HEK293 (cell line): Measurements from ENCODE around the gene OVCH2.

ENCODE experiments used
- CTCF ChIA-PET: fragments of 350-600 bp; formaldehyde crosslinking; extraction: SDS; loops from one replicate; lab custom pipeline; 2021; ENCODE audit warnings: antibody characterized with exemption; lab: Yijun Ruan, JAX
- POLR2A ChIA-PET: fragments of 300-600 bp; formaldehyde crosslinking; extraction: SDS; loops from one replicate; lab custom pipeline; 2020; ENCODE audit warnings: antibody characterized with exemption, inconsistent platforms; lab: Yijun Ruan, JAX
- H3K27ac ChIP-seq: fragments of 200-500 bp; sonication (Bioruptor generic); 2 replicates; pipeline ENCODE4 v1.5.1; 2014; ENCODE audit warnings: low read depth, low read length, control low read depth, inconsistent platforms; ENCODE audit errors: extremely low read depth
- H3K36me3 ChIP-seq, 2 experiments: fragments of 200-500 bp in 1 of 2; sonication (Bioruptor generic) in 1 of 2; 1 replicate in 1 of 2; 2 replicates in 1 of 2; pipeline ENCODE4 v1.5.1; 2014 to 2017; ENCODE audit warnings: inconsistent platforms in 2 of 2, low read length in 2 of 2; ENCODE audit not compliant: control insufficient read depth in 2 of 2, insufficient read depth in 1 of 2
- H3K4me1 ChIP-seq: fragments of 200-500 bp; sonication (Bioruptor generic); 2 replicates; pipeline ENCODE4 v1.5.1; 2014; ENCODE audit warnings: mild to moderate bottlenecking, low read length, inconsistent platforms; ENCODE audit not compliant: control insufficient read depth, insufficient read depth
- H3K4me3 ChIP-seq: 2 replicates; pipeline ENCODE4 v1.5.1; 2011; ENCODE audit warnings: low read depth, mild to moderate bottlenecking, control low read depth, low read length, moderate library complexity
- H3K9me3 ChIP-seq: fragments of 200-500 bp; sonication (Bioruptor generic); 2 replicates; pipeline ENCODE4 v1.5.1; 2014; ENCODE audit warnings: low read depth, low read length, inconsistent platforms; ENCODE audit not compliant: control insufficient read depth, insufficient read depth
- BCL6B ChIP-seq: fragments of 450-650 bp; formaldehyde crosslinking; IDR thresholded peaks from 2 replicates; pipeline ENCODE4 v1.5.1; 2017; ENCODE audit warnings: missing biosample characterization, missing genetic modification characterization
- HOXD13 ChIP-seq: sonication (generic); formaldehyde crosslinking; IDR thresholded peaks from 2 replicates; pipeline ENCODE4 v1.8.0; 2022; ENCODE audit warnings: missing genetic modification reagents, borderline replicate concordance
- KLF10 ChIP-seq: fragments of 450-650 bp; IDR thresholded peaks from 2 replicates; pipeline ENCODE4 v1.5.1; 2018; ENCODE audit warnings: missing biosample characterization, mild to moderate bottlenecking, missing genetic modification characterization
- WT1 ChIP-seq: fragments of 450-650 bp; formaldehyde crosslinking; IDR thresholded peaks from 2 replicates; pipeline ENCODE4 v1.5.1; 2016; ENCODE audit warnings: missing biosample characterization, missing genetic modification characterization
- ZBTB10 ChIP-seq: fragments of 450-650 bp; formaldehyde crosslinking; IDR thresholded peaks from 2 replicates; pipeline ENCODE4 v1.5.1; 2016; ENCODE audit warnings: missing biosample characterization, missing genetic modification characterization
- ZBTB8A ChIP-seq: fragments of 450-650 bp; formaldehyde crosslinking; IDR thresholded peaks from 2 replicates; pipeline ENCODE4 v1.5.1; 2016; ENCODE audit warnings: missing biosample characterization, missing genetic modification characterization
- ZFP69B ChIP-seq: fragments of 450-650 bp; formaldehyde crosslinking; IDR thresholded peaks from 2 replicates; pipeline ENCODE4 v1.5.1; 2016; ENCODE audit warnings: missing biosample characterization, missing genetic modification characterization
- ZNF112 ChIP-seq: fragments of 450-650 bp; formaldehyde crosslinking; IDR thresholded peaks from 2 replicates; pipeline ENCODE4 v1.5.0; 2017; ENCODE audit warnings: missing biosample characterization, missing genetic modification characterization
- ZNF2 ChIP-seq: fragments of 450-650 bp; formaldehyde crosslinking; IDR thresholded peaks from 2 replicates; pipeline ENCODE4 v1.5.1; 2016; ENCODE audit warnings: missing biosample characterization, missing genetic modification characterization
- ZNF214 ChIP-seq: fragments of 450-650 bp; formaldehyde crosslinking; IDR thresholded peaks from 2 replicates; pipeline ENCODE4 v1.5.1; 2017; ENCODE audit warnings: missing biosample characterization, mild to moderate bottlenecking, missing genetic modification characterization, borderline replicate concordance
- ZNF354C ChIP-seq: fragments of 450-650 bp; formaldehyde crosslinking; IDR thresholded peaks from 2 replicates; pipeline ENCODE4 v1.5.1; 2016; ENCODE audit warnings: missing biosample characterization, missing genetic modification characterization, low read depth, borderline replicate concordance
- ZNF366 ChIP-seq: fragments of 450-650 bp; formaldehyde crosslinking; conservative IDR thresholded peaks from 2 replicates; pipeline ENCODE4 v1.5.1; 2016; ENCODE audit warnings: missing biosample characterization, missing genetic modification characterization
- ZNF394 ChIP-seq: fragments of 450-650 bp; formaldehyde crosslinking; IDR thresholded peaks from 2 replicates; pipeline ENCODE4 v1.5.1; 2016; ENCODE audit warnings: missing biosample characterization, missing genetic modification characterization, mild to moderate bottlenecking, moderate library complexity, borderline replicate concordance
- ZNF521 ChIP-seq: fragments of 450-650 bp; formaldehyde crosslinking; IDR thresholded peaks from 2 replicates; pipeline ENCODE4 v1.5.1; 2017; ENCODE audit warnings: missing biosample characterization, mild to moderate bottlenecking, missing genetic modification characterization
- ZNF549 ChIP-seq: fragments of 450-650 bp; IDR thresholded peaks from 2 replicates; pipeline ENCODE4 v1.5.1; 2018; ENCODE audit warnings: missing biosample characterization, missing genetic modification characterization, mild to moderate bottlenecking, inconsistent platforms, moderate library complexity
- ZNF660 ChIP-seq: fragments of 450-650 bp; IDR thresholded peaks from 2 replicates; pipeline ENCODE4 v1.5.1; 2018; ENCODE audit warnings: missing biosample characterization, mild to moderate bottlenecking, missing genetic modification characterization
- ZNF707 ChIP-seq: fragments of 450-650 bp; formaldehyde crosslinking; IDR thresholded peaks from 2 replicates; pipeline ENCODE4 v1.5.1; 2016; ENCODE audit warnings: missing biosample characterization, missing genetic modification characterization
- ZSCAN16 ChIP-seq: fragments of 450-650 bp; formaldehyde crosslinking; IDR thresholded peaks from 2 replicates; pipeline ENCODE4 v1.5.1; 2016; ENCODE audit warnings: missing biosample characterization, missing genetic modification characterization
- TF ChIP-seq, protein P1 (sequence below): fragments of 450-650 bp; formaldehyde crosslinking; IDR thresholded peaks from 2 replicates; pipeline ENCODE4 v1.5.1; 2016; ENCODE audit warnings: missing biosample characterization, missing genetic modification characterization, borderline replicate concordance
- TF ChIP-seq, protein P2 (sequence below): fragments of 450-650 bp; formaldehyde crosslinking; IDR thresholded peaks from 2 replicates; pipeline ENCODE4 v1.5.1; 2016; ENCODE audit warnings: missing biosample characterization, missing genetic modification characterization
- TF ChIP-seq, protein P3 (sequence below): fragments of 450-650 bp; formaldehyde crosslinking; IDR thresholded peaks from 2 replicates; pipeline ENCODE4 v1.5.1; 2016; ENCODE audit warnings: missing biosample characterization, missing genetic modification characterization
- TF ChIP-seq, protein P4 (sequence below): fragments of 450-650 bp; formaldehyde crosslinking; IDR thresholded peaks from 2 replicates; pipeline ENCODE4 v1.5.1; 2016; ENCODE audit warnings: missing biosample characterization, missing genetic modification characterization

Gene OVCH2

DNA sequence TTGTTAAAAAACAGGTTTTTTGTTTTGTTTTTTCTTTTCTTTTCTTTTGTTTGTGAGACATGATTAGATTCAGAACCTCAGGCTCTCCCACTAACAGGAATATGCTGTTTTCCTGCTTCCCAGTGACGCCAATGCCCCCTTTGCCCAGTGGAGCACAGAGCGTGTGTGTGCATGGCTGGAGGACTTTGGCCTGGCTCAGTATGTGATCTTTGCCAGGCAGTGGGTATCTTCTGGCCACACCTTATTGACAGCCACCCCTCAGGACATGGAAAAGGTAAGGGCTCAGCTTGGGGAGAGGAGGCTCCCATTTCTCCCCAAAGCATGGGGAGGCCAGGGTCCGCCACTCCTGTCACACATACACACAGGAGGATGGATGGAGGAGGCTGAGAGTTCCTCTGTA lies 58.0 kb downstream of the OVCH2 start:
- Histone ChIP-seq H3K36me3 (peaks cover 0 to 57% of the 10 kb centered on the region in 2 experiments; a peak in 1 of 3 replicates), H3K4me1 (no peaks in the 10 kb centered on the region), H3K9me3 (no peaks in the 10 kb centered on the region)
- POLR2A ChIA-PET, result no interaction called here
- TF ChIP-seq HOXD13 (CRISPR knock-in tag) (no peak), ZBTB8A (tag by site-specific recombination) (no peak), ZFP69B (tag by site-specific recombination) (no peak), ZNF660 (tag by site-specific recombination) (no peak), ZNF354C (tag by site-specific recombination) (no peak), ZNF112 (tag by site-specific recombination) (no peak), ZNF366 (tag by site-specific recombination) (no peak), ZSCAN16 (tag by site-specific recombination) (no peak), ZNF521 (tag by site-specific recombination) (no peak), ZBTB10 (tag by site-specific recombination) (no peak)
- TF ChIP-seq, protein P1, sequence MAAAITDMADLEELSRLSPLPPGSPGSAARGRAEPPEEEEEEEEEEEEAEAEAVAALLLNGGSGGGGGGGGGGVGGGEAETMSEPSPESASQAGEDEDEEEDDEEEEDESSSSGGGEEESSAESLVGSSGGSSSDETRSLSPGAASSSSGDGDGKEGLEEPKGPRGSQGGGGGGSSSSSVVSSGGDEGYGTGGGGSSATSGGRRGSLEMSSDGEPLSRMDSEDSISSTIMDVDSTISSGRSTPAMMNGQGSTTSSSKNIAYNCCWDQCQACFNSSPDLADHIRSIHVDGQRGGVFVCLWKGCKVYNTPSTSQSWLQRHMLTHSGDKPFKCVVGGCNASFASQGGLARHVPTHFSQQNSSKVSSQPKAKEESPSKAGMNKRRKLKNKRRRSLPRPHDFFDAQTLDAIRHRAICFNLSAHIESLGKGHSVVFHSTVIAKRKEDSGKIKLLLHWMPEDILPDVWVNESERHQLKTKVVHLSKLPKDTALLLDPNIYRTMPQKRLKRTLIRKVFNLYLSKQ (tag by site-specific recombination), result no peak
- TF ChIP-seq, protein P2, sequence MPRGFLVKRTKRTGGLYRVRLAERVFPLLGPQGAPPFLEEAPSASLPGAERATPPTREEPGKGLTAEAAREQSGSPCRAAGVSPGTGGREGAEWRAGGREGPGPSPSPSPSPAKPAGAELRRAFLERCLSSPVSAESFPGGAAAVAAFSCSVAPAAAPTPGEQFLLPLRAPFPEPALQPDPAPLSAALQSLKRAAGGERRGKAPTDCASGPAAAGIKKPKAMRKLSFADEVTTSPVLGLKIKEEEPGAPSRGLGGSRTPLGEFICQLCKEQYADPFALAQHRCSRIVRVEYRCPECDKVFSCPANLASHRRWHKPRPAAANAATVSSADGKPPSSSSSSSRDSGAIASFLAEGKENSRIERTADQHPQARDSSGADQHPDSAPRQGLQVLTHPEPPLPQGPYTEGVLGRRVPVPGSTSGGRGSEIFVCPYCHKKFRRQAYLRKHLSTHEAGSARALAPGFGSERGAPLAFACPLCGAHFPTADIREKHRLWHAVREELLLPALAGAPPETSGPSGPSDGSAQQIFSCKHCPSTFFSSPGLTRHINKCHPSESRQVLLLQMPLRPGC (tag by site-specific recombination), result no peak
- TF ChIP-seq, protein P3, sequence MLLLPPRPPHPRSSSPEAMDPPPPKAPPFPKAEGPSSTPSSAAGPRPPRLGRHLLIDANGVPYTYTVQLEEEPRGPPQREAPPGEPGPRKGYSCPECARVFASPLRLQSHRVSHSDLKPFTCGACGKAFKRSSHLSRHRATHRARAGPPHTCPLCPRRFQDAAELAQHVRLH (tag by site-specific recombination), result no peak
- TF ChIP-seq, protein P4, sequence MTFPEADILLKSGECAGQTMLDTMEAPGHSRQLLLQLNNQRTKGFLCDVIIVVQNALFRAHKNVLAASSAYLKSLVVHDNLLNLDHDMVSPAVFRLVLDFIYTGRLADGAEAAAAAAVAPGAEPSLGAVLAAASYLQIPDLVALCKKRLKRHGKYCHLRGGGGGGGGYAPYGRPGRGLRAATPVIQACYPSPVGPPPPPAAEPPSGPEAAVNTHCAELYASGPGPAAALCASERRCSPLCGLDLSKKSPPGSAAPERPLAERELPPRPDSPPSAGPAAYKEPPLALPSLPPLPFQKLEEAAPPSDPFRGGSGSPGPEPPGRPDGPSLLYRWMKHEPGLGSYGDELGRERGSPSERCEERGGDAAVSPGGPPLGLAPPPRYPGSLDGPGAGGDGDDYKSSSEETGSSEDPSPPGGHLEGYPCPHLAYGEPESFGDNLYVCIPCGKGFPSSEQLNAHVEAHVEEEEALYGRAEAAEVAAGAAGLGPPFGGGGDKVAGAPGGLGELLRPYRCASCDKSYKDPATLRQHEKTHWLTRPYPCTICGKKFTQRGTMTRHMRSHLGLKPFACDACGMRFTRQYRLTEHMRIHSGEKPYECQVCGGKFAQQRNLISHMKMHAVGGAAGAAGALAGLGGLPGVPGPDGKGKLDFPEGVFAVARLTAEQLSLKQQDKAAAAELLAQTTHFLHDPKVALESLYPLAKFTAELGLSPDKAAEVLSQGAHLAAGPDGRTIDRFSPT (tag by site-specific recombination), result no peak
- TF ChIP-seq, all 188 proteins: peak for 0
- Histone ChIP-seq H3K4me3 (no peak overlapping the region), H3K27ac (no peak overlapping the region)
- CTCF ChIA-PET, result interaction anchor here (0.6 kb wide), 1 partner anchor 77 kb away, joined by 3 read pairs; no protein-coding TSS in a partner anchor

DNA sequence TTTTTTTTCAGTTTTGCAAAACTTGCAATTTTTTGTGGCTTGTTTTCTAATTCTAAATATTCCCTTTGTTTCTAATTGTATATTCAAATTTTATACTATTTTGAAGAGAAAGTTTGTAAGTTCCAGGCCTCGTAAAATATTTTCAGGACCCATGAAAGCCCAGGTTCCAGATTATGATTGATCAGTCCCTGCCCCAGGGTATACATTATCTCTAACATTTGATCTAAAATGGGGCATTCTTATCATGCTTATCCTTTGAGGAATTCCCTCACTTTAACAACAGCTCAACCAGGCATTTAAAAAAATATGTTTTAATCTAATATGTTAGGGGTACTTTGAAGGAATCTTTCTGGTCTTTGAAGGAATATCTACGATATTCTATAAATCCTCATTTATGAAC lies 59.4 kb downstream of the OVCH2 start:
- H3K36me3 ChIP-seq, result peaks cover 0 to 54% of the 10 kb centered on the region in 2 experiments; a peak in 1 of 3 replicates
- POLR2A ChIA-PET, result no interaction called here
- CTCF ChIA-PET, result interaction anchor here (0.7 to 2.0 kb wide), 4 partner anchors 19 to 205 kb away, joined by 3 to 4 read pairs (median 4); no protein-coding TSS in a partner anchor
- TF ChIP-seq HOXD13 (CRISPR knock-in tag) (no peak), KLF10 (tag by site-specific recombination) (no peak), ZNF707 (tag by site-specific recombination) (no peak), BCL6B (no peak), ZNF214 (tag by site-specific recombination) (no peak), ZNF394 (tag by site-specific recombination) (no peak), WT1 (no peak), ZNF2 (tag by site-specific recombination) (no peak), ZNF549 (tag by site-specific recombination) (no peak)
- TF ChIP-seq, protein P4 (tag by site-specific recombination), result no peak

More for the DNA sequence above, 59.4 kb downstream of the OVCH2 start:
- no peaks in the 10 kb centered on the region for H3K4me1 ChIP-seq
- H3K4me3 ChIP-seq, result no peak overlapping the region
- no peaks in the 10 kb centered on the region for H3K9me3 ChIP-seq
- no peak overlapping the region for H3K27ac ChIP-seq
